ENCODE results near the gene TSSK6. TPM values are rescaled to one million over a fixed set of nuclear protein-coding genes. Genes with fewer than 3 reads are reported as not detected.
A peak's percentile ranks its signal among the peaks of the same experiment; 100 is the strongest.

Gene TSSK6
- total RNA-seq, 1 experiment from 2014 or later: 4.7 TPM

DNA sequence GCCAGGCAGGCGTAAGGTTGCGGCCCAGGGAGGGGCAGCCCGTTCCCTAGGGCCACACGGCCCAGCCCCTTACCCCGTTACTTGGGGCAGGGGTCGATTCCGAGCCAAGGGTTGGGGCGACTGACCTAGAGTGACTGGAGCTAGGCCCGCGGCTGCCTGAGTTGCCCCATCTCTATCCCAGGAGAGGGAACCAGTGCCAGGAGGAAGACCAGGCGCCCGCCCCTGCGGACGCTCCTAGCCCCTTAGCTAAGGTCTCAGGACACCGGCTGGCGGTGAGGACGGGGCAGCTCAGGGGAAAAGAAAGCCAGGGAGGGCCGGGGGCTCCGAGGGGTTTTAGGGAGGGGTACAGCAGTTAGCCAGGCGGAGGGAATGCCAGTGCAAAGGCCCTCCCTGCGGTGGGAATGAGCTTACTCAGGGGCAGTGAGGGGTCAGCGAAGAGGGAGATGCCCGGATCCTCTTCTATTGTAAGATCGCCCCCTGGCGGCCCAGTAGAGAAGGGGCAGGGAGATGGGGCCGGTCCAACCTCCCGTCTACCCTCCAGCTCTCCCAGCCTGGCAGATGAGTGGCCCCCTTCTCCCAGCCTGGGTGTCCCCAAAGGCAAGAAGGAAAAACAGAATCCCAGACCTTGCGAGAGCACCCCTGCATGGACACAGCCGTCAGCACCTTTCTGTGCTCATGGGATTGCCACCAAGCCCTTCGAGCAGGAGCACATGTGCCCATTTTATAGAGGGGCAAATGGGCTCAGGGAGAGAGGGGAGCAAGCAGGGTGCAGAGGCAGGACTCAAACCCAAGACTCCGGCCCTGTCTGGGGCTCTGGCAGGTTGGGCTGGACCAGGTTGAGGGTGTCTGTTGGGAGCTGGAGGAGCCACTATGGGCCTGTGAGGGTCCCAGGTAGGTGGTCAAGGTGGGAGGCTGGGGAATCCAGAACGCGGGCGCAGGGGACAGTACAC lies 39.0 kb upstream of the TSSK6 start (continued):
- no peak; the same call in 1 of the 2 replicates for TF ChIP-seq SMAD4 (CRISPR knock-in tag; IDR thresholded peaks at IDR 0.05)

GRCh38 chr19:19553670-19554069 lies 38.3 kb upstream of the TSSK6 start:
- TF ChIP-seq GABPB1 (CRISPR knock-in tag; IDR thresholded peaks at IDR 0.05): no peak
- no peak for TF ChIP-seq CBFB (CRISPR knock-in tag; IDR thresholded peaks at IDR 0.05; ENCODE audit: low read depth)
- TF ChIP-seq PRRX2 (CRISPR knock-in tag; IDR thresholded peaks at IDR 0.05): no peak
- TF ChIP-seq ESRRA (CRISPR knock-in tag; IDR thresholded peaks at IDR 0.05; ENCODE audit: borderline replicate concordance): no peak
- TF ChIP-seq GTF2I (CRISPR knock-in tag; conservative IDR thresholded peaks at IDR 0.05): no peak
- TF ChIP-seq EMX1 (CRISPR knock-in tag; IDR thresholded peaks at IDR 0.05): no peak
- TF ChIP-seq TEAD1 (CRISPR knock-in tag; IDR thresholded peaks at IDR 0.05): no peak
- TF ChIP-seq, protein P1, sequence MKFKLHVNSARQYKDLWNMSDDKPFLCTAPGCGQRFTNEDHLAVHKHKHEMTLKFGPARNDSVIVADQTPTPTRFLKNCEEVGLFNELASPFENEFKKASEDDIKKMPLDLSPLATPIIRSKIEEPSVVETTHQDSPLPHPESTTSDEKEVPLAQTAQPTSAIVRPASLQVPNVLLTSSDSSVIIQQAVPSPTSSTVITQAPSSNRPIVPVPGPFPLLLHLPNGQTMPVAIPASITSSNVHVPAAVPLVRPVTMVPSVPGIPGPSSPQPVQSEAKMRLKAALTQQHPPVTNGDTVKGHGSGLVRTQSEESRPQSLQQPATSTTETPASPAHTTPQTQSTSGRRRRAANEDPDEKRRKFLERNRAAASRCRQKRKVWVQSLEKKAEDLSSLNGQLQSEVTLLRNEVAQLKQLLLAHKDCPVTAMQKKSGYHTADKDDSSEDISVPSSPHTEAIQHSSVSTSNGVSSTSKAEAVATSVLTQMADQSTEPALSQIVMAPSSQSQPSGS (CRISPR knock-in tag; IDR thresholded peaks at IDR 0.05; ENCODE audit: borderline replicate concordance, low read depth): no peak
- no peak for TF ChIP-seq ZNF232 (CRISPR knock-in tag; IDR thresholded peaks at IDR 0.05)
- TF ChIP-seq ZNF416 (CRISPR knock-in tag; IDR thresholded peaks at IDR 0.05): no peak
- Mint-ChIP-seq H3K27me3 (ENCODE audit: low read depth) (no peaks in the 10 kb centered on the region), H3K27ac (no peak overlapping the region), H3K4me3 (no peak overlapping the region), H3K9me3 (no peaks in the 10 kb centered on the region), H3K4me1 (no peaks in the 10 kb centered on the region), H3K36me3 (no peaks in the 10 kb centered on the region)
- POLR2A ChIA-PET: interaction anchor here (1.0 to 1.1 kb wide), 3 partner anchors 21 to 395 kb away, joined by 3 to 6 read pairs (median 3); partner anchors contain the start of gene GMIP
- no peak for DNase-seq (ENCODE audit: low spot score)
- CTCF ChIA-PET: interaction anchor here (0.7 to 9.9 kb wide), 58 partner anchors 8 to 406 kb away, joined by 3 to 408 read pairs (median 5); partner anchors contain the start of genes CILP2, GATAD2A, GMIP and LPAR2
- no peak for ATAC-seq

DNA sequence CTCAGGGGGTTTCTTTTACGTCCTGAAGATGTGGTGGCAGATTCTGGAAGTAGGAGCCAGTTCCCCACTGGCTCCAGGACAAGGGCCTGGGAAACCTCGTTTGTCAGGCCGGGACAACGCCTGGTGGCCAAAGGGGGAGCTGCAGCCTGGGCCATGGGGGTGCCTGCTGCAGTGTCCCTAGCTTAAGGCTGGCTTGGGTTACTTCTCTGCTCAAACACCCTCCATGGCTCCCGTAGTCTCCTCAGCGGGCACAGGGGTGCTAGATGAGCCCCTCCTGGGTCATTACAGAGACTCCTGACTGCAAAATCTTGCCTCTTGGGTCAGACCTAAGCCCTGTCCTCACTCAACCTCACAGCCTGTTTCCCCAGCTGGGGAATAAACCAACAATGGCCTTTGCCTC lies 37.5 kb upstream of the TSSK6 start:
- H3K27ac Mint-ChIP-seq: no peak overlapping the region
- H3K27me3 Mint-ChIP-seq (ENCODE audit: low read depth): no peaks in the 10 kb centered on the region
- POLR2A ChIA-PET: interaction anchor here (1.0 kb wide), 1 partner anchor 17 kb away, joined by 3 read pairs; no protein-coding TSS in a partner anchor
- CTCF ChIA-PET: interaction anchor here (0.7 to 9.9 kb wide), 34 partner anchors 9 to 328 kb away, joined by 3 to 408 read pairs (median 4); partner anchors contain the start of genes CILP2, GMIP, LPAR2 and NDUFA13
- no peak overlapping the region for H3K4me3 Mint-ChIP-seq
- peak; percentile 78 for ATAC-seq
- H3K36me3 Mint-ChIP-seq: no peaks in the 10 kb centered on the region
- H3K9me3 Mint-ChIP-seq: no peaks in the 10 kb centered on the region
- peak; percentile 84 for DNase-seq (ENCODE audit: low spot score)
- no peaks in the 10 kb centered on the region for H3K4me1 Mint-ChIP-seq
- no peak for TF ChIP-seq ZNF416 (CRISPR knock-in tag; IDR thresholded peaks at IDR 0.05)
- TF ChIP-seq, protein P2, sequence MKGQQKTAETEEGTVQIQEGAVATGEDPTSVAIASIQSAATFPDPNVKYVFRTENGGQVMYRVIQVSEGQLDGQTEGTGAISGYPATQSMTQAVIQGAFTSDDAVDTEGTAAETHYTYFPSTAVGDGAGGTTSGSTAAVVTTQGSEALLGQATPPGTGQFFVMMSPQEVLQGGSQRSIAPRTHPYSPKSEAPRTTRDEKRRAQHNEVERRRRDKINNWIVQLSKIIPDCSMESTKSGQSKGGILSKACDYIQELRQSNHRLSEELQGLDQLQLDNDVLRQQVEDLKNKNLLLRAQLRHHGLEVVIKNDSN (CRISPR knock-in tag; IDR thresholded peaks at IDR 0.05): no peak
- TF ChIP-seq ZBTB43 (CRISPR knock-in tag; IDR thresholded peaks at IDR 0.05): no peak
- TF ChIP-seq E2F4 (CRISPR knock-in tag; IDR thresholded peaks at IDR 0.05; ENCODE audit: borderline replicate concordance, low read depth): no peak
- TF ChIP-seq, protein P3, sequence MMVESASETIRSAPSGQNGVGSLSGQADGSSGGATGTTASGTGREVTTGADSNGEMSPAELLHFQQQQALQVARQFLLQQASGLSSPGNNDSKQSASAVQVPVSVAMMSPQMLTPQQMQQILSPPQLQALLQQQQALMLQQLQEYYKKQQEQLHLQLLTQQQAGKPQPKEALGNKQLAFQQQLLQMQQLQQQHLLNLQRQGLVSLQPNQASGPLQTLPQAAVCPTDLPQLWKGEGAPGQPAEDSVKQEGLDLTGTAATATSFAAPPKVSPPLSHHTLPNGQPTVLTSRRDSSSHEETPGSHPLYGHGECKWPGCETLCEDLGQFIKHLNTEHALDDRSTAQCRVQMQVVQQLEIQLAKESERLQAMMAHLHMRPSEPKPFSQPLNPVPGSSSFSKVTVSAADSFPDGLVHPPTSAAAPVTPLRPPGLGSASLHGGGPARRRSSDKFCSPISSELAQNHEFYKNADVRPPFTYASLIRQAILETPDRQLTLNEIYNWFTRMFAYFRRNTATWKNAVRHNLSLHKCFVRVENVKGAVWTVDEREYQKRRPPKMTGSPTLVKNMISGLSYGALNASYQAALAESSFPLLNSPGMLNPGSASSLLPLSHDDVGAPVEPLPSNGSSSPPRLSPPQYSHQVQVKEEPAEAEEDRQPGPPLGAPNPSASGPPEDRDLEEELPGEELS (CRISPR knock-in tag; IDR thresholded peaks at IDR 0.05): no peak
- peak; percentile 74; the same call in 1 of the 2 replicates for TF ChIP-seq EMX1 (CRISPR knock-in tag; IDR thresholded peaks at IDR 0.05)
- TF ChIP-seq MLX (CRISPR knock-in tag; IDR thresholded peaks at IDR 0.05): no peak
- TF ChIP-seq, protein P1 (CRISPR knock-in tag; IDR thresholded peaks at IDR 0.05; ENCODE audit: borderline replicate concordance, low read depth): no peak
- 0 out of 2 replicates have a peak, but pooled peaks have one; percentile 86 for TF ChIP-seq ZNF396 (CRISPR knock-in tag; IDR thresholded peaks at IDR 0.05; ENCODE audit: borderline replicate concordance)
- no peak for TF ChIP-seq GABPB1 (CRISPR knock-in tag; IDR thresholded peaks at IDR 0.05)
- TF ChIP-seq HMGA2 (CRISPR knock-in tag; IDR thresholded peaks at IDR 0.05): no peak
- TF ChIP-seq NR3C1 (CRISPR knock-in tag; conservative IDR thresholded peaks at IDR 0.05; ENCODE audit: low read depth): no peak
- TF ChIP-seq, protein P4, sequence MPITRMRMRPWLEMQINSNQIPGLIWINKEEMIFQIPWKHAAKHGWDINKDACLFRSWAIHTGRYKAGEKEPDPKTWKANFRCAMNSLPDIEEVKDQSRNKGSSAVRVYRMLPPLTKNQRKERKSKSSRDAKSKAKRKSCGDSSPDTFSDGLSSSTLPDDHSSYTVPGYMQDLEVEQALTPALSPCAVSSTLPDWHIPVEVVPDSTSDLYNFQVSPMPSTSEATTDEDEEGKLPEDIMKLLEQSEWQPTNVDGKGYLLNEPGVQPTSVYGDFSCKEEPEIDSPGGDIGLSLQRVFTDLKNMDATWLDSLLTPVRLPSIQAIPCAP (CRISPR knock-in tag; IDR thresholded peaks at IDR 0.05): no peak
- no peak for TF ChIP-seq ATF1 (CRISPR knock-in tag; IDR thresholded peaks at IDR 0.05)
